Spleen (tissue), 11 donors: ENCODE data around the gene MGMT. TPM values are rescaled to one million over a fixed set of nuclear protein-coding genes. Genes with fewer than 3 reads are reported as not detected.

Experiments used
- DNase-seq: peaks from one replicate; pipeline ENCODE4 v3.0.0-alpha.2; 2020
- H3K27ac ChIP-seq, 8 donors: fragments of 200-600 bp; sonication (generic) in 7 of 8; 1 replicate in 4 of 8; 2 replicates in 4 of 8; pipeline versions ENCODE4 v1.5.0 to v1.8.0; 2016 to 2021; ENCODE audit warnings: inconsistent platforms in 4 of 8, mild to moderate bottlenecking in 4 of 8, moderate library complexity in 1 of 8
- H3K27me3 ChIP-seq, 7 donors: fragments of 200-600 bp; sonication (generic) in 6 of 7; replicated peaks in 1 of 7; 1 replicate in 4 of 7; 2 replicates in 3 of 7; pipeline versions ENCODE4 v1.5.0 to v1.8.0; 2016 to 2021; ENCODE audit warnings: inconsistent platforms in 3 of 7, mild to moderate bottlenecking in 1 of 7
- H3K36me3 ChIP-seq, 6 donors: fragments of 200-600 bp; sonication (generic) in 5 of 6; 1 replicate in 4 of 6; 2 replicates in 2 of 6; pipeline versions ENCODE4 v1.5.0 to v1.8.0; 2016 to 2021; ENCODE audit warnings: inconsistent platforms in 2 of 6
- H3K4me1 ChIP-seq, 6 donors: fragments of 200-600 bp; sonication (generic) in 5 of 6; 1 replicate in 3 of 6; 2 replicates in 3 of 6; pipeline versions ENCODE4 v1.5.0 to v1.8.0; 2016 to 2021; ENCODE audit warnings: inconsistent platforms in 3 of 6
- H3K4me3 ChIP-seq, 8 donors: fragments of 200-600 bp; sonication (generic) in 7 of 8; 1 replicate in 4 of 8; 2 replicates in 4 of 8; pipeline versions ENCODE4 v1.5.0 to v1.8.0; 2016 to 2021; ENCODE audit warnings: inconsistent platforms in 4 of 8, mild to moderate bottlenecking in 4 of 8, moderate library complexity in 2 of 8
- H3K9me3 ChIP-seq, 8 donors: fragments of 200-600 bp; sonication (generic) in 7 of 8; 1 replicate in 4 of 8; 2 replicates in 4 of 8; pipeline versions ENCODE4 v1.5.0 to v1.8.0; 2016 to 2021; ENCODE audit warnings: inconsistent platforms in 4 of 8
- CTCF ChIP-seq, 11 experiments: fragments of 200-600 bp in 7 of 11; fragments of 450-650 bp in 4 of 11; sonication (generic) in 4 of 11; IDR thresholded peaks in 8 of 11; conservative IDR thresholded peaks in 3 of 11; 1 replicate in 7 of 11; 2 replicates in 4 of 11; pipeline versions ENCODE4 v1.4.0 to v1.8.0; 2016 to 2021; ENCODE audit warnings: antibody characterized with exemption in 11 of 11, inconsistent platforms in 4 of 11, mild to moderate bottlenecking in 1 of 11
- POLR2A ChIP-seq, 3 donors: fragments of 450-650 bp; IDR thresholded peaks; one replicate each; pipeline ENCODE4 v1.5.1; 2017; ENCODE audit warnings: antibody characterized with exemption in 3 of 3, mild to moderate bottlenecking in 1 of 3
- POLR2AphosphoS5 ChIP-seq, 3 donors: sonication (generic); formaldehyde crosslinking; IDR thresholded peaks; one replicate each; pipeline ENCODE4 v1.5.1; 2017; ENCODE audit warnings: antibody characterized with exemption in 3 of 3
- WGBS, 5 donors: extraction: QIAGEN DNeasy Blood & Tissue Kit in 3 of 5; methylation state at CpG; one replicate each; pipeline versions ENCODE4 v1.1.5 to v1.1.7; 2013 to 2018; 5-methylcytosine and 5-hydroxymethylcytosine counted together
- intact Hi-C: fragments of 100-400 bp; cut with DNase I; formaldehyde crosslinking; loops from one replicate; pipeline ENCODE4 v1.15.0; 2023; ENCODE audit warnings: low total_unique reads
- polyA plus RNA-seq, 3 donors: library from polyadenylated mRNA; stranded (reverse); fragments of 200-250 nt; gene quantifications; one replicate each; pipeline ENCODE4 v1.2.1, GENCODE V29; 2013
- total RNA-seq, 7 donors: library from RNA; depleted of rRNA in 3 of 7; stranded (reverse); fragments of >200 nt in 3 of 7; fragmentation: NEBNext Ultra II Directional in 4 of 7; extraction: Animal tissue kit (Norgen Biotek cat#: 25700) in 4 of 7; gene quantifications; one replicate each; pipeline versions ENCODE4 v1.1.0 to v1.2.1, GENCODE V29; 2016 to 2021
- donor health status: healthy with polysubstance abuse.
- donor health status: DM: no; HTN: no; CAD: no; lungs with moderate emphysema.
- donor health status: DM: no; HTN: no; CAD: no.
- donor health status: Bipolar disorder and iron deficiency.
- donor health status: healthy.
- donor health status: DM: no; HTN: no; CAD: no.
- donor health status: DM: yes; HTN: yes; CAD: no.

MGMT gene
- total and polyA plus RNA-seq, 10 donors: 14.3 to 33.4 (median 21.7) TPM

DNA sequence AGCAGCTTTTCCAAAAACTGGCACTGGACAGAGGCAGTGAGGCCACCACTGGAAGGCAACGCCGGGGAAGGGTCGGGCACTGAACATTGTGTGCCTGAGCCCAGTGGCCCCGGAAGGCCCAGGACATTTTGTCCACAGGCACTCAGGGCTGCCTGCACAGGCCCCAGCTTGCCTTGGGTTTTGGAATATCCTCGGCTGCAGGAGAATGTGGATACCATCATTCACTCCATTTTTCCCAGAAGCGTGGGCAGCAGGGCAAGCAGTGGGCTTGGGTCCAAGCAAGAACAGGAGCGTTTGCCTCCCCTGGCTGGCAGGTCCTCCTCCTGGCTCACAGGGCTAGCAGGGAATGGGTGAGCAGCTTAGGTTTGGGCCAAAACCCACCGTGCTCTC is 349.6 kb downstream of the MGMT start:
- TF ChIP-seq CTCF (IDR thresholded peaks at IDR 0.05 in 8 of 11, conservative IDR thresholded peaks at IDR 0.05 in 3 of 11) (no peak), POLR2AphosphoS5 (IDR thresholded peaks at IDR 0.05) (no peak), POLR2A (IDR thresholded peaks at IDR 0.05) (no peak)
- DNase-seq: no peak

More for the DNA sequence above, 349.6 kb downstream of the MGMT start:
- H3K36me3 ChIP-seq: no peaks in the 10 kb centered on the region
- no peaks in the 10 kb centered on the region for H3K4me1 ChIP-seq
- no peak overlapping the region for H3K27ac ChIP-seq
- H3K9me3 ChIP-seq: peaks cover 0 to 22% (median 0%) of the 10 kb centered on the region in 8 donors
- H3K4me3 ChIP-seq: no peak overlapping the region
- H3K27me3 ChIP-seq: peaks cover 0 to 18% (median 0%) of the 10 kb centered on the region in 7 donors
- intact Hi-C loops: no loop called here
- 87 to 96% (median 92%) methylated on average over 4 to 8 of the region's 8 CpGs for WGBS, 5 donors
